Measurements from ENCODE around the gene NAA80. TPM values are rescaled to one million over a fixed set of nuclear protein-coding genes. Genes with fewer than 3 reads are reported as not detected.

Gene NAA80
- total and polyA plus RNA-seq, 2 of the 13 experiments (the other 11 are each of a cell fraction or from before 2014, with no cell fraction given): 3.4 to 8.7 TPM

DNA sequence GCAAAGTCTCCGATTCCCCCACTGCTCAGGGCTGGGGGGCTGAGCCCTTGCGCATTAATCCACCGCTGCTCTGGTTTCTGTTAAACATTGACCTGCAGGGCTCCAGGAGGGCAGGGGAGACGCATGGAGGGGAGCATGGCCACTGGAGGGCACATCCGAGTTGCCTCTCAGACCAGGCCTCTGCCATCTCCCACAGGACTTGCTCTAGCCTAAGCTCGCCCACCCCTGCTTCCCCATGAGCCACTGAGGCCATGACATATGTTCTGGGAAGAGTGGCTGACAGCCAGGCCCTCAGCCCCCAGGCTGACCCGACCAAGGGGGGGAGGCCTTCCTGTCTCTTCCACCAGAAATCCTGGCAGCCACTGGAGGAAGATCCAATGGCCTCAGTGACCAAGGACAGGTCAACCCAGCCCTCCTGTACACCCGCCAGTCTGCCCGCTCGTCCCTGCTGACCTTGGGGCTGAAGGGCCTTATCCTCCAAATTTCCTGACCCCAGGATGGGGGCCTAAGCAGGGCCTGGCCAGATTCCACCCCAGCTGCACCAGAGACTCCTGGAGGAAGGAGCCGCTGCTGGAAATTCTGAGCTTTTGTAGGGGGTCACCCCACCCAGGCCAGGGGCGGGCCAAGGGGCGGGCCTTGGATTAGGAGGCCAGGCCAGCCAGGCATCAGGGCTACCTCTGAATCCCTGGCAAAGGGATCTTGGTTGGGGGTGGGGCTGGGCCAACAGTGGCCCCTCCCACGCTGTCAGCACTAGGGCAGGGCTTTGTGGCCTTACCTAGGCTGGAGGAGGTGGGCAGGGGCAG, 4.0 kb upstream of the NAA80 start, which contains the start of gene HYAL1 (continued):
- peak; percentile 34; the same call in 1 of the 2 replicates for TF ChIP-seq RXRB (CRISPR knock-in tag; IDR thresholded peaks at IDR 0.05; ENCODE audit: borderline replicate concordance)
- TF ChIP-seq, protein P1, sequence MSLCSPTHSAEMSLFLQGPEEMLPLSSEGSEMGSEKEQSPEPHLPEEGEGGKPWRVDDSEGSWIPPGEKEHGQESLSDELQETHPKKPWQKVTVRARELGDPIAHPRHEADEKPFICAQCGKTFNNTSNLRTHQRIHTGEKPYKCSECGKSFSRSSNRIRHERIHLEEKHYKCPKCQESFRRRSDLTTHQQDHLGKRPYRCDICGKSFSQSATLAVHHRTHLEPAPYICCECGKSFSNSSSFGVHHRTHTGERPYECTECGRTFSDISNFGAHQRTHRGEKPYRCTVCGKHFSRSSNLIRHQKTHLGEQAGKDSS (CRISPR knock-in tag; IDR thresholded peaks at IDR 0.05; ENCODE audit: borderline replicate concordance, low read depth): peak; percentile 59; the same call in 1 of the 2 replicates
- TF ChIP-seq THYN1 (CRISPR knock-in tag; IDR thresholded peaks at IDR 0.05; ENCODE audit: borderline replicate concordance, low read depth): no peak; the same call in 1 of the 2 replicates
- TF ChIP-seq, protein P2, sequence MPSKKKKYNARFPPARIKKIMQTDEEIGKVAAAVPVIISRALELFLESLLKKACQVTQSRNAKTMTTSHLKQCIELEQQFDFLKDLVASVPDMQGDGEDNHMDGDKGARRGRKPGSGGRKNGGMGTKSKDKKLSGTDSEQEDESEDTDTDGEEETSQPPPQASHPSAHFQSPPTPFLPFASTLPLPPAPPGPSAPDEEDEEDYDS (CRISPR knock-in tag; IDR thresholded peaks at IDR 0.05): peak; percentile 99
- TF ChIP-seq GPN1 (CRISPR knock-in tag; IDR thresholded peaks at IDR 0.05; ENCODE audit: borderline replicate concordance): peak; percentile 62; the same call in 1 of the 2 replicates
- TF ChIP-seq, protein P3, sequence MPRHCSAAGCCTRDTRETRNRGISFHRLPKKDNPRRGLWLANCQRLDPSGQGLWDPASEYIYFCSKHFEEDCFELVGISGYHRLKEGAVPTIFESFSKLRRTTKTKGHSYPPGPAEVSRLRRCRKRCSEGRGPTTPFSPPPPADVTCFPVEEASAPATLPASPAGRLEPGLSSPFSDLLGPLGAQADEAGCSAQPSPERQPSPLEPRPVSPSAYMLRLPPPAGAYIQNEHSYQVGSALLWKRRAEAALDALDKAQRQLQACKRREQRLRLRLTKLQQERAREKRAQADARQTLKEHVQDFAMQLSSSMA (CRISPR knock-in tag; IDR thresholded peaks at IDR 0.05): no peak
- peak; percentile 71; the same call in 1 of the 2 replicates for TF ChIP-seq ZNF556 (CRISPR knock-in tag; IDR thresholded peaks at IDR 0.05; ENCODE audit: borderline replicate concordance)
- no peak for TF ChIP-seq TOPORS (CRISPR knock-in tag; IDR thresholded peaks at IDR 0.05)
- TF ChIP-seq, protein P4, sequence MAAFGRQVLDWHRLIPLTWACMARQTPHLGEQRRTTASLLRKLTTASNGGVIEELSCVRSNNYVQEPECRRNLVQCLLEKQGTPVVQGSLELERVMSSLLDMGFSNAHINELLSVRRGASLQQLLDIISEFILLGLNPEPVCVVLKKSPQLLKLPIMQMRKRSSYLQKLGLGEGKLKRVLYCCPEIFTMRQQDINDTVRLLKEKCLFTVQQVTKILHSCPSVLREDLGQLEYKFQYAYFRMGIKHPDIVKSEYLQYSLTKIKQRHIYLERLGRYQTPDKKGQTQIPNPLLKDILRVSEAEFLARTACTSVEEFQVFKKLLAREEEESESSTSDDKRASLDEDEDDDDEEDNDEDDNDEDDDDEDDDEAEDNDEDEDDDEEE (CRISPR knock-in tag; IDR thresholded peaks at IDR 0.05): no peak
- TF ChIP-seq ZFAT (CRISPR knock-in tag; conservative IDR thresholded peaks at IDR 0.05): no peak
- no peak for TF ChIP-seq HHEX (CRISPR knock-in tag; IDR thresholded peaks at IDR 0.05)
- TF ChIP-seq HES4 (CRISPR knock-in tag; IDR thresholded peaks at IDR 0.05; ENCODE audit: borderline replicate concordance): peak; percentile 80; the same call in 1 of the 2 replicates
- no peak; the same call in none of the 2 replicates for TF ChIP-seq SP4 (CRISPR knock-in tag; IDR thresholded peaks at IDR 0.05)
- peak; percentile 82; the same call in 1 of the 2 replicates for TF ChIP-seq ZNF160 (CRISPR knock-in tag; IDR thresholded peaks at IDR 0.05)
- TF ChIP-seq, protein P5, sequence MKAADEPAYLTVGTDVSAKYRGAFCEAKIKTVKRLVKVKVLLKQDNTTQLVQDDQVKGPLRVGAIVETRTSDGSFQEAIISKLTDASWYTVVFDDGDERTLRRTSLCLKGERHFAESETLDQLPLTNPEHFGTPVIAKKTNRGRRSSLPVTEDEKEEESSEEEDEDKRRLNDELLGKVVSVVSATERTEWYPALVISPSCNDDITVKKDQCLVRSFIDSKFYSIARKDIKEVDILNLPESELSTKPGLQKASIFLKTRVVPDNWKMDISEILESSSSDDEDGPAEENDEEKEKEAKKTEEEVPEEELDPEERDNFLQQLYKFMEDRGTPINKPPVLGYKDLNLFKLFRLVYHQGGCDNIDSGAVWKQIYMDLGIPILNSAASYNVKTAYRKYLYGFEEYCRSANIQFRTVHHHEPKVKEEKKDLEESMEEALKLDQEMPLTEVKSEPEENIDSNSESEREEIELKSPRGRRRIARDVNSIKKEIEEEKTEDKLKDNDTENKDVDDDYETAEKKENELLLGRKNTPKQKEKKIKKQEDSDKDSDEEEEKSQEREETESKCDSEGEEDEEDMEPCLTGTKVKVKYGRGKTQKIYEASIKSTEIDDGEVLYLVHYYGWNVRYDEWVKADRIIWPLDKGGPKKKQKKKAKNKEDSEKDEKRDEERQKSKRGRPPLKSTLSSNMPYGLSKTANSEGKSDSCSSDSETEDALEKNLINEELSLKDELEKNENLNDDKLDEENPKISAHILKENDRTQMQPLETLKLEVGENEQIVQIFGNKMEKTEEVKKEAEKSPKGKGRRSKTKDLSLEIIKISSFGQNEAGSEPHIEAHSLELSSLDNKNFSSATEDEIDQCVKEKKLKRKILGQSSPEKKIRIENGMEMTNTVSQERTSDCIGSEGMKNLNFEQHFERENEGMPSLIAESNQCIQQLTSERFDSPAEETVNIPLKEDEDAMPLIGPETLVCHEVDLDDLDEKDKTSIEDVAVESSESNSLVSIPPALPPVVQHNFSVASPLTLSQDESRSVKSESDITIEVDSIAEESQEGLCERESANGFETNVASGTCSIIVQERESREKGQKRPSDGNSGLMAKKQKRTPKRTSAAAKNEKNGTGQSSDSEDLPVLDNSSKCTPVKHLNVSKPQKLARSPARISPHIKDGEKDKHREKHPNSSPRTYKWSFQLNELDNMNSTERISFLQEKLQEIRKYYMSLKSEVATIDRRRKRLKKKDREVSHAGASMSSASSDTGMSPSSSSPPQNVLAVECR (CRISPR knock-in tag; IDR thresholded peaks at IDR 0.05; ENCODE audit: borderline replicate concordance): peak; percentile 76; the same call in 1 of the 2 replicates
- no peak; the same call in none of the 2 replicates for TF ChIP-seq JUN (CRISPR knock-in tag; IDR thresholded peaks at IDR 0.05)
- TF ChIP-seq, protein P6, sequence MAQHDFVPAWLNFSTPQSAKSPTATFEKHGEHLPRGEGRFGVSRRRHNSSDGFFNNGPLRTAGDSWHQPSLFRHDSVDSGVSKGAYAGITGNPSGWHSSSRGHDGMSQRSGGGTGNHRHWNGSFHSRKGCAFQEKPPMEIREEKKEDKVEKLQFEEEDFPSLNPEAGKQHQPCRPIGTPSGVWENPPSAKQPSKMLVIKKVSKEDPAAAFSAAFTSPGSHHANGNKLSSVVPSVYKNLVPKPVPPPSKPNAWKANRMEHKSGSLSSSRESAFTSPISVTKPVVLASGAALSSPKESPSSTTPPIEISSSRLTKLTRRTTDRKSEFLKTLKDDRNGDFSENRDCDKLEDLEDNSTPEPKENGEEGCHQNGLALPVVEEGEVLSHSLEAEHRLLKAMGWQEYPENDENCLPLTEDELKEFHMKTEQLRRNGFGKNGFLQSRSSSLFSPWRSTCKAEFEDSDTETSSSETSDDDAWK (CRISPR knock-in tag; IDR thresholded peaks at IDR 0.05): no peak
- TF ChIP-seq, protein P7, sequence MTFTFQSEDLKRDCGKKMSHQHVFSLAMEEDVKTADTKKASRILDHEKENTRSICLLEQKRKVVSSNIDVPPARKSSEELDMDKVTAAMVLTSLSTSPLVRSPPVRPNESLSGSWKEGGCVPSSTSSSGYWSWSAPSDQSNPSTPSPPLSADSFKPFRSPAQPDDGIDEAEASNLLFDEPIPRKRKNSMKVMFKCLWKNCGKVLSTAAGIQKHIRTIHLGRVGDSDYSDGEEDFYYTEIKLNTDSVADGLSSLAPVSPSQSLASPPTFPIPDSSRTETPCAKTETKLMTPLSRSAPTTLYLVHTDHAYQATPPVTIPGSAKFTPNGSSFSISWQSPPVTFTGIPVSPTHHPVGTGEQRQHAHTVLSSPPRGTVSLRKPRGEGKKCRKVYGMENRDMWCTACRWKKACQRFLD (CRISPR knock-in tag; IDR thresholded peaks at IDR 0.05; ENCODE audit: borderline replicate concordance): no peak
